Trophoblast cell (in vitro differentiated cells and primary cell): ENCODE results near the gene THUMPD1.
A peak's percentile ranks its signal among the peaks of the same experiment; 100 is the strongest.
"Not testable (repeated sequence)": the region's sequence is repeated elsewhere in the genome, so short reads cannot be mapped to it uniquely, and the experiment has no call there.

Experiments
- DNase-seq, 2 donors: peaks; one replicate each; pipeline ENCODE4 v3.0.0-alpha.2; 2016
- H2AFZ ChIP-seq: 2 replicates; pipeline ENCODE4 v1.6.1; 2013; ENCODE audit warnings: low read length, moderate library complexity, mild to moderate bottlenecking; ENCODE audit not compliant: insufficient read depth, poor library complexity
- H2AK5ac ChIP-seq: 2 replicates; pipeline ENCODE4 v1.6.1; 2013; ENCODE audit warnings: mild to moderate bottlenecking, low read length
- H2BK120ac ChIP-seq: 2 replicates; pipeline ENCODE4 v1.6.1; 2013; ENCODE audit warnings: low read length, mild to moderate bottlenecking, moderate library complexity; ENCODE audit not compliant: insufficient read depth, poor library complexity
- H2BK12ac ChIP-seq: 2 replicates; pipeline ENCODE4 v1.6.1; 2013; ENCODE audit warnings: mild to moderate bottlenecking, low read length, moderate library complexity
- H2BK5ac ChIP-seq: 2 replicates; pipeline ENCODE4 v1.6.1; 2013; ENCODE audit warnings: low read length, low read depth, moderate library complexity, mild to moderate bottlenecking; ENCODE audit not compliant: poor library complexity
- H3K14ac ChIP-seq: 2 replicates; pipeline ENCODE4 v1.6.1; 2013; ENCODE audit warnings: mild to moderate bottlenecking, low read length
- H3K18ac ChIP-seq: 2 replicates; pipeline ENCODE4 v1.6.1; 2013; ENCODE audit warnings: mild to moderate bottlenecking, low read length
- H3K23ac ChIP-seq: 2 replicates; pipeline ENCODE4 v1.6.1; 2013; ENCODE audit warnings: low read length
- H3K27ac ChIP-seq: 2 replicates; pipeline ENCODE4 v1.5.1; 2013; ENCODE audit warnings: low read depth, mild to moderate bottlenecking, inconsistent platforms, low read length, moderate library complexity
- H3K27me3 ChIP-seq: 2 replicates; pipeline ENCODE4 v1.6.1; 2013; ENCODE audit warnings: inconsistent platforms, mild to moderate bottlenecking, low read length, moderate library complexity; ENCODE audit not compliant: insufficient read depth
- H3K36me3 ChIP-seq, 2 experiments: 1 replicate in 1 of 2; 2 replicates in 1 of 2; pipeline ENCODE4 v1.6.1; 2013; ENCODE audit warnings: low read length in 2 of 2, mild to moderate bottlenecking in 2 of 2, moderate library complexity in 1 of 2; ENCODE audit not compliant: insufficient read depth in 2 of 2, control insufficient read depth in 1 of 2
- H3K4ac ChIP-seq: 2 replicates; pipeline ENCODE4 v1.6.1; 2013; ENCODE audit warnings: low read depth, mild to moderate bottlenecking, low read length, moderate library complexity
- H3K4me1 ChIP-seq, 2 experiments: 1 replicate in 1 of 2; 2 replicates in 1 of 2; pipeline ENCODE4 v1.6.1; 2013; ENCODE audit warnings: low read length in 2 of 2, mild to moderate bottlenecking in 2 of 2, moderate library complexity in 1 of 2; ENCODE audit not compliant: insufficient read depth in 2 of 2, control insufficient read depth in 1 of 2
- H3K4me2 ChIP-seq: 2 replicates; pipeline ENCODE4 v1.6.1; 2013; ENCODE audit warnings: inconsistent platforms, mild to moderate bottlenecking, low read length, moderate library complexity
- H3K4me3 ChIP-seq: 2 replicates; pipeline ENCODE4 v1.5.1; 2013; ENCODE audit warnings: mild to moderate bottlenecking, low read depth, low read length, inconsistent platforms
- H3K79me1 ChIP-seq: one replicate; pipeline ENCODE4 v1.6.1; 2013; ENCODE audit warnings: low read length
- H3K79me2 ChIP-seq: 2 replicates; pipeline ENCODE4 v1.6.1; 2013; ENCODE audit warnings: low read length, mild to moderate bottlenecking; ENCODE audit not compliant: control insufficient read depth, insufficient read depth, poor library complexity
- H3K9ac ChIP-seq: 2 replicates; pipeline ENCODE4 v1.6.1; 2013; ENCODE audit warnings: mild to moderate bottlenecking, low read length
- H3K9me3 ChIP-seq: 2 replicates; pipeline ENCODE4 v1.6.1; 2013; ENCODE audit warnings: low read depth, mild to moderate bottlenecking, control low read depth, inconsistent platforms, low read length; ENCODE audit not compliant: insufficient read depth
- H4K12ac ChIP-seq: 2 replicates; pipeline ENCODE4 v1.6.1; 2013; ENCODE audit warnings: low read depth, mild to moderate bottlenecking, low read length, moderate library complexity
- H4K8ac ChIP-seq: 2 replicates; pipeline ENCODE4 v1.6.1; 2013; ENCODE audit warnings: low read depth, mild to moderate bottlenecking, low read length, moderate library complexity
- H4K91ac ChIP-seq: one replicate; pipeline ENCODE4 v1.6.1; 2013; ENCODE audit warnings: low read depth, mild to moderate bottlenecking, low read length, moderate library complexity
- WGBS: extraction: QIAGEN DNeasy Blood & Tissue Kit; methylation state at CpG from one replicate; pipeline ENCODE4 v1.1.7; 2013; ENCODE audit warnings: missing lambda C conversion rate; ENCODE audit not compliant: insufficient read length, insufficient coverage; ENCODE audit errors: extremely low coverage; 5-methylcytosine and 5-hydroxymethylcytosine counted together

Gene THUMPD1

DNA sequence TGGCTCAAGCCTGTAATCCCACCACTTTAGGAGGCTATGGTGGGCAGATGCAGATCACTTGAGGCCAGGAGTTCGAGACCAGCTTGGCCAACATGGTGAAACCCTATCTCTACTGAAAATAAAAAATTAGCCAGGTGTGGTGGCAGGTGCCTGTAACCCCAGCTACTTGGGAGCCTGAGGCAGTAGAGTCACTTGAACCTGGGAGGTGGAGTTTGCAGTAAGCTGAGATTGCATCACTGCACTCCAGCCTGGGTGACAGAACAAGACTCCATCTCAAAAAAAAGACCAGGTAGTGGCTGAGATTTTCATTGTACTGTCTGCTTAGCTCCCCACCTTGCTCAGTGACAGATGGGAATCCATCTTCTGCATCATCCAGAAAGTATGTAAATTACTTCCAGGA is 22.8 kb upstream of the THUMPD1 start:
- not testable (repeated sequence) for H2BK5ac ChIP-seq, H3K14ac ChIP-seq, H3K18ac ChIP-seq, H2BK12ac ChIP-seq, H3K79me1 ChIP-seq, H3K36me3 ChIP-seq, DNase-seq, H3K27me3 ChIP-seq, H3K23ac ChIP-seq, H3K9me3 ChIP-seq, H4K8ac ChIP-seq, H3K4me2 ChIP-seq, H3K27ac ChIP-seq, H4K12ac ChIP-seq, H3K79me2 ChIP-seq, H3K4ac ChIP-seq, H3K4me1 ChIP-seq, H4K91ac ChIP-seq, H2AFZ ChIP-seq, H2AK5ac ChIP-seq, H3K4me3 ChIP-seq, H3K9ac ChIP-seq, H2BK120ac ChIP-seq
- WGBS: no CpG with 5 or more reads among the region's 1 CpG

DNA sequence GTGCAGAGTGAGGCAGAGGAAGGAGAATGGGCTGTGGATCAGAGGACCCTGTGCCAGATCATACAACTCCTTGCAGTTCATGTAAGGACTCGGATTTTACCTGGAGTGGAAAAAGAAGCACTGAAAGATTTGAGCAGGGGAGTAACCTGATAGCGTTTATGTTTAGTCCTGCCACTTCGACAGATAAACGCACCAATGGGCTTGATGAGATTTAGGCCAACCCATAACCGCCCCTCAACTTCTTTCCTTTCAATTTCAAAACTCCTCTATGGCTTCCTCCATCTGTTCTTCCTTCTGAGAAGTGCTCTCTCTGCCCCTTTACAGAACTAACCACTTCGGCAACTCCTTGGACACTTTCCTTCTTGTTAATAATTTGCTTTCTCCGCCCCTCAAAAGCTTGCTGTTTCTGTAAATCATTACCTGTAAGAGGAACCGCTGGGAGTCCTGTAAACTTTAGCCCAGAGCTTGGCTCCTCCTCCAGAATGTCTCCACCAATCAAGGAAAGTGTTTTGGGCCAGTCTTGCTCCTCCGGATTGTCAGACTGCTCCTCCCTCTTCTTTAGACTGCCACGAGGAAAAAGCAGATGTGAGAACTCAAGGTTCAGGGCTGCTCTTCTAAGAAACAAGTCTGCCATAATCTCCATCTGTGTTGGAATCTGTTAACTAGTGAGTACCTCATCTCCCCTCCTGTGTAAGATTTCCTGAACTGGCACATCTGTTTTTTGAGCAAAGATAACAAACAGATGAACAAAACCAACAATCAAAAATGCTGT is 22.0 kb upstream of the THUMPD1 start, which contains the start of gene ACSM3:
Gene ACSM3, plus strand, starts transcription at position 554 of the 772 bp plus-strand sequence. CDS start 6,021 bp downstream, outside the sequence.
- H3K27me3 ChIP-seq: no peaks in the 10 kb centered on the region
- H3K9me3 ChIP-seq: no peaks in the 10 kb centered on the region
- H2BK12ac ChIP-seq: no peak within 1 kb of the TSS
- H4K91ac ChIP-seq: no peak within 1 kb of the TSS
- H3K9ac ChIP-seq: no peak within 1 kb of the TSS
- H3K4me1 ChIP-seq: peaks cover 0 to 3% of the 10 kb centered on the region in 2 experiments
- no peak within 1 kb of the TSS for H2AFZ ChIP-seq
- H3K14ac ChIP-seq: no peak within 1 kb of the TSS
- H3K4me3 ChIP-seq: no peak within 1 kb of the TSS
- DNase-seq: peak; percentile 58 to 82
- no peak within 1 kb of the TSS for H2AK5ac ChIP-seq
- no peak within 1 kb of the TSS for H3K27ac ChIP-seq
- H3K4ac ChIP-seq: no peak within 1 kb of the TSS
- no peaks in the 10 kb centered on the region for H3K79me2 ChIP-seq
- H3K23ac ChIP-seq: no peak within 1 kb of the TSS
- H3K36me3 ChIP-seq: no peaks in the 10 kb centered on the region
- no peaks in the 10 kb centered on the region for H3K79me1 ChIP-seq
- no peak within 1 kb of the TSS for H4K12ac ChIP-seq
- no peak within 1 kb of the TSS for H2BK5ac ChIP-seq
- no CpG with 5 or more reads among the region's 10 CpGs for WGBS
- peak within 1 kb of the TSS; percentile 37 for H3K4me2 ChIP-seq
- no peak within 1 kb of the TSS for H2BK120ac ChIP-seq
- no peak within 1 kb of the TSS for H4K8ac ChIP-seq
- H3K18ac ChIP-seq: no peak within 1 kb of the TSS

DNA sequence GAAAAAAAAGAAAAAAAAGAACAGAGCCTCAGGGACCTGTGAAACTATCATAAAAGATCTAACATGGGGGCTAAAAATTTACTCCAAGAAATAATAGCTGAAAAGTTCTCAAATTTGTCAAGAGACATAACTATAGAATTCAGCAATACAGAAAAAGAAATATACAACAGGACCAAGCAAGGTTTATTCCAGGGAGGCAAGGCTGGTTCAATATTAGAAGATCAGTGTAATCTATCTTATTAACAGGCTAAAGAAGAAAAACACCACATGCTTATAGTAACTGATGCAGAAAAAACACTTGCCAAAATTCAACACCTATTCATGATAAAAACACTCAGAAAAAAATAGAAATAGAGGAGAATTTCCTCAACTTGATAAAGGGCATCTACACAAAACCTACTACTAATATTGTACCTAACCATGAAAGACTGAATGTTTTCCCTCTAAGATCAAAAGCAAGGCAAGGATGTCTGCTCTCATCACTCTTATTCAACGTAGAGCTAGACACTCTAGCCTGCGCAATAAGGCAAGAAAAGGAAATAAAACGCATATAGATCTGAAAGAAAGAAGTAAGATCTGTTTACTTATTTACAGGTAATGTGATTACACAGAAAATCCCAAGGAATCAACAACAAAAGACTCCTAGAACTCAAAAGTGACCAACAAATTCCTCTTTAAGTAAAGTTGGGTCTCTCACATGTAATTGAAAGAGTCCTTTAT is 20.9 kb upstream of the THUMPD1 start:
- Histone ChIP-seq H3K4me2 (no peak overlapping the region), H2BK120ac (no peak overlapping the region), H4K8ac (no peak overlapping the region), H2AK5ac (no peak overlapping the region), H3K27me3 (no peaks in the 10 kb centered on the region), H3K14ac (no peak overlapping the region), H4K91ac (no peak overlapping the region), H3K18ac (no peak overlapping the region), H4K12ac (no peak overlapping the region), H3K23ac (no peak overlapping the region), H3K79me2 (no peaks in the 10 kb centered on the region), H2BK12ac (no peak overlapping the region), H3K4me1 (peaks cover 0 to 3% of the 10 kb centered on the region in 2 experiments), H3K27ac (no peak overlapping the region), H3K79me1 (no peaks in the 10 kb centered on the region), H3K9ac (no peak overlapping the region), H3K4me3 (no peak overlapping the region), H3K9me3 (no peaks in the 10 kb centered on the region), H3K4ac (no peak overlapping the region), H2BK5ac (no peak overlapping the region), H2AFZ (no peak overlapping the region), H3K36me3 (no peaks in the 10 kb centered on the region)
- WGBS: no CpG with 5 or more reads among the region's 3 CpGs
- no peak for DNase-seq

DNA sequence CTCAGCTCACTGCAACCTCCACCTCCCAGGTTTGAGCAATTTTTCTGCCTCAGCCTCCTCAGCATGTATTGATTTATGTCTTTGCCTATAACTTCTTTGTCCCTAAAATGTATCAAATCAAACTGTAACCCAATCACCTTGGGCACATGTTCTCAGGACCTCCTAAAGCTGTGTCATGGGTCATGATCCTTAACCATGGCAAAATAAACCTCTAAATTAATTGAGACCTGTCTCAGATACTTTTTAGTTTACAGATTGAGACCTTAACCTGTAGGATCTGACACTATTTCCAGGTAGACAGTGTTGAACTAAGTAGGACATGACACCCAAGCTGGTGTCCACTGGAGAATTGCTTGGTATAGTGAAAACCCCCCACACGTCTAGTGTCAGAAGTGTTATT is 19.6 kb upstream of the THUMPD1 start:
- H3K4me2 ChIP-seq: no peak overlapping the region
- peaks cover 0 to 3% of the 10 kb centered on the region in 2 experiments for H3K4me1 ChIP-seq
- no peak overlapping the region for H4K91ac ChIP-seq
- no peak for DNase-seq
- no peaks in the 10 kb centered on the region for H3K9me3 ChIP-seq
- no peak overlapping the region for H3K9ac ChIP-seq
- H2AFZ ChIP-seq: no peak overlapping the region
- H3K4me3 ChIP-seq: no peak overlapping the region
- H3K79me1 ChIP-seq: no peaks in the 10 kb centered on the region
- H4K12ac ChIP-seq: no peak overlapping the region
- H2BK5ac ChIP-seq: no peak overlapping the region
- no peak overlapping the region for H3K14ac ChIP-seq
- H3K79me2 ChIP-seq: no peaks in the 10 kb centered on the region
- no CpG with 5 or more reads among the region's 1 CpG for WGBS
- H2BK120ac ChIP-seq: no peak overlapping the region
- H3K36me3 ChIP-seq: no peaks in the 10 kb centered on the region
- no peak overlapping the region for H3K27ac ChIP-seq
- no peaks in the 10 kb centered on the region for H3K27me3 ChIP-seq
- H3K18ac ChIP-seq: no peak overlapping the region
- H3K4ac ChIP-seq: no peak overlapping the region
- H2AK5ac ChIP-seq: no peak overlapping the region
- H2BK12ac ChIP-seq: no peak overlapping the region
- no peak overlapping the region for H4K8ac ChIP-seq
- H3K23ac ChIP-seq: no peak overlapping the region
